Measurements from ENCODE around the gene ADGRB2.
"Not testable (repeated sequence)": the region's sequence is repeated elsewhere in the genome, so short reads cannot be mapped to it uniquely, and the experiment has no call there.

ADGRB2 gene

GRCh38 chr1:31712068-31712467 is 52.1 kb downstream of the ADGRB2 start:
- no CpG with 5 or more reads among the region's 4 CpGs for WGBS (ENCODE audit: insufficient coverage)
- H3K27me3 ChIP-seq (replicated peaks in 2 of 5; ENCODE audit: control insufficient read depth in 4 of 5, insufficient read depth in 5 of 5, low read length in 4 of 5) = peaks cover 0 to 36% (median 12%) of the 10 kb centered on the region in 5 experiments
- CTCF ChIA-PET = interaction anchor here (1.0 to 11.6 kb wide), 9 partner anchors 8 to 76 kb away, joined by 3 to 84 read pairs (median 6); partner anchors contain the start of genes COL16A1 and PEF1
- DNase-seq = no peak
- no peak overlapping the region for H3K27ac ChIP-seq (ENCODE audit: insufficient read depth in 1 of 2, low read depth in 1 of 2, low read length in 2 of 2, poor library complexity in 1 of 2, severe bottlenecking in 2 of 2)
- H3K4me1 ChIP-seq (ENCODE audit: control extremely low read depth in 1 of 4, control insufficient read depth in 4 of 4, insufficient read depth in 4 of 4, low read length in 3 of 4) = peaks cover 0 to 31% (median 26%) of the 10 kb centered on the region in 4 experiments
- H3K9me3 ChIP-seq (ENCODE audit: control extremely low read depth in 1 of 5, control insufficient read depth in 4 of 5, insufficient read depth in 2 of 5, low read depth in 1 of 5, low read length in 4 of 5) = no peaks in the 10 kb centered on the region
- POLR2A ChIA-PET = interaction anchor here (0.7 kb wide), 1 partner anchor 354 kb away, joined by 4 read pairs; no protein-coding TSS in a partner anchor
- no peak overlapping the region for H3K4me3 ChIP-seq (ENCODE audit: control insufficient read depth in 1 of 7, extremely low read depth in 1 of 7, insufficient read depth in 4 of 7, low read depth in 2 of 7, low read length in 6 of 7)
- no peaks in the 10 kb centered on the region for H3K36me3 ChIP-seq (ENCODE audit: control insufficient read depth in 4 of 4, insufficient read depth in 4 of 4, low read length in 3 of 4)

- no peak overlapping the region for H3K27ac ChIP-seq (ENCODE audit: insufficient read depth in 1 of 2, low read depth in 1 of 2, low read length in 2 of 2, poor library complexity in 1 of 2, severe bottlenecking in 2 of 2)
- ChIA-PET POLR2A (no interaction called here), CTCF (interaction anchor here (0.7 to 11.6 kb wide), 12 partner anchors 8 to 358 kb away, joined by 3 to 84 read pairs (median 5); no protein-coding TSS in a partner anchor)
- no peak for DNase-seq
- H3K4me1 ChIP-seq (ENCODE audit: control extremely low read depth in 1 of 4, control insufficient read depth in 4 of 4, insufficient read depth in 4 of 4, low read length in 3 of 4) = peaks cover 5 to 47% (median 43%) of the 10 kb centered on the region in 4 experiments
- H3K36me3 ChIP-seq (ENCODE audit: control insufficient read depth in 4 of 4, insufficient read depth in 4 of 4, low read length in 3 of 4) = no peaks in the 10 kb centered on the region
- WGBS (ENCODE audit: insufficient coverage) = 93% methylated on average over 8 of the region's 11 CpGs
- peaks cover 0 to 18% (median 4%) of the 10 kb centered on the region in 5 experiments for H3K27me3 ChIP-seq (replicated peaks in 2 of 5; ENCODE audit: control insufficient read depth in 4 of 5, insufficient read depth in 5 of 5, low read length in 4 of 5)
- H3K4me3 ChIP-seq (ENCODE audit: control insufficient read depth in 1 of 7, extremely low read depth in 1 of 7, insufficient read depth in 4 of 7, low read depth in 2 of 7, low read length in 6 of 7) = no peak overlapping the region
- H3K9me3 ChIP-seq (ENCODE audit: control extremely low read depth in 1 of 5, control insufficient read depth in 4 of 5, insufficient read depth in 2 of 5, low read depth in 1 of 5, low read length in 4 of 5) = no peaks in the 10 kb centered on the region
These were observed 55.8 kb downstream of the ADGRB2 start for GRCh38 chr1:31708324-31708723.

- CTCF ChIA-PET = interaction anchor here (0.8 to 11.6 kb wide), 11 partner anchors 8 to 340 kb away, joined by 3 to 84 read pairs (median 4); no protein-coding TSS in a partner anchor
- Histone ChIP-seq H3K27ac (ENCODE audit: insufficient read depth in 1 of 2, low read depth in 1 of 2, low read length in 2 of 2, poor library complexity in 1 of 2, severe bottlenecking in 2 of 2) (no peak overlapping the region), H3K27me3 (replicated peaks in 2 of 5; ENCODE audit: control insufficient read depth in 4 of 5, insufficient read depth in 5 of 5, low read length in 4 of 5) (peaks cover 0 to 19% (median 4%) of the 10 kb centered on the region in 5 experiments), H3K4me3 (ENCODE audit: control insufficient read depth in 1 of 7, extremely low read depth in 1 of 7, insufficient read depth in 4 of 7, low read depth in 2 of 7, low read length in 6 of 7) (no peak overlapping the region), H3K9me3 (ENCODE audit: control extremely low read depth in 1 of 5, control insufficient read depth in 4 of 5, insufficient read depth in 2 of 5, low read depth in 1 of 5, low read length in 4 of 5) (no peaks in the 10 kb centered on the region), H3K4me1 (ENCODE audit: control extremely low read depth in 1 of 4, control insufficient read depth in 4 of 4, insufficient read depth in 4 of 4, low read length in 3 of 4) (peaks cover 5 to 47% (median 43%) of the 10 kb centered on the region in 4 experiments), H3K36me3 (ENCODE audit: control insufficient read depth in 4 of 4, insufficient read depth in 4 of 4, low read length in 3 of 4) (no peaks in the 10 kb centered on the region)
- peak in 2 of 3 donors; percentile 60 to 61 for DNase-seq
- 2% methylated on average over 5 of the region's 5 CpGs for WGBS (ENCODE audit: insufficient coverage)
- POLR2A ChIA-PET = no interaction called here
These were observed 56.4 kb downstream of the ADGRB2 start for GRCh38 chr1:31707711-31708110.

- H3K4me3 ChIP-seq (ENCODE audit: control insufficient read depth in 1 of 7, extremely low read depth in 1 of 7, insufficient read depth in 4 of 7, low read depth in 2 of 7, low read length in 6 of 7); H3K27ac ChIP-seq (ENCODE audit: insufficient read depth in 1 of 2, low read depth in 1 of 2, low read length in 2 of 2, poor library complexity in 1 of 2, severe bottlenecking in 2 of 2); POLR2A ChIA-PET; H3K9me3 ChIP-seq (ENCODE audit: control extremely low read depth in 1 of 5, control insufficient read depth in 4 of 5, insufficient read depth in 2 of 5, low read depth in 1 of 5, low read length in 4 of 5); H3K36me3 ChIP-seq (ENCODE audit: control insufficient read depth in 4 of 4, insufficient read depth in 4 of 4, low read length in 3 of 4); DNase-seq: not testable (repeated sequence)
- CTCF ChIA-PET = interaction anchor here (0.8 to 11.6 kb wide), 11 partner anchors 9 to 340 kb away, joined by 3 to 84 read pairs (median 4); no protein-coding TSS in a partner anchor
- 90% methylated on average over 4 of the region's 4 CpGs for WGBS (ENCODE audit: insufficient coverage)
- Histone ChIP-seq H3K27me3 (replicated peaks in 2 of 5; ENCODE audit: control insufficient read depth in 4 of 5, insufficient read depth in 5 of 5, low read length in 4 of 5) (peaks cover 0 to 19% (median 4%) of the 10 kb centered on the region in 5 experiments), H3K4me1 (ENCODE audit: control extremely low read depth in 1 of 4, control insufficient read depth in 4 of 4, insufficient read depth in 4 of 4, low read length in 3 of 4) (peaks cover 5 to 47% (median 43%) of the 10 kb centered on the region in 4 experiments)
These were observed 57.0 kb downstream of the ADGRB2 start for GRCh38 chr1:31707059-31707600.

GRCh38 chr1:31706384-31707058 is 57.6 kb downstream of the ADGRB2 start:
- H3K36me3 ChIP-seq (ENCODE audit: control insufficient read depth in 4 of 4, insufficient read depth in 4 of 4, low read length in 3 of 4) = no peaks in the 10 kb centered on the region
- H3K27me3 ChIP-seq (replicated peaks in 2 of 5; ENCODE audit: control insufficient read depth in 4 of 5, insufficient read depth in 5 of 5, low read length in 4 of 5) = peaks cover 0 to 19% (median 4%) of the 10 kb centered on the region in 5 experiments
- WGBS (ENCODE audit: insufficient coverage) = 84% methylated on average over 15 of the region's 15 CpGs
- DNase-seq = peak in 2 of 3 donors; percentile 22 to 24
- ChIA-PET POLR2A (no interaction called here), CTCF (interaction anchor here (1.1 to 11.6 kb wide), 4 partner anchors 18 to 56 kb away, joined by 3 to 84 read pairs (median 6); no protein-coding TSS in a partner anchor)
- H3K4me1 ChIP-seq (ENCODE audit: control extremely low read depth in 1 of 4, control insufficient read depth in 4 of 4, insufficient read depth in 4 of 4, low read length in 3 of 4) = peaks cover 5 to 47% (median 43%) of the 10 kb centered on the region in 4 experiments
- no peak overlapping the region for H3K27ac ChIP-seq (ENCODE audit: insufficient read depth in 1 of 2, low read depth in 1 of 2, low read length in 2 of 2, poor library complexity in 1 of 2, severe bottlenecking in 2 of 2)
- H3K4me3 ChIP-seq (ENCODE audit: control insufficient read depth in 1 of 7, extremely low read depth in 1 of 7, insufficient read depth in 4 of 7, low read depth in 2 of 7, low read length in 6 of 7) = no peak overlapping the region
- no peaks in the 10 kb centered on the region for H3K9me3 ChIP-seq (ENCODE audit: control extremely low read depth in 1 of 5, control insufficient read depth in 4 of 5, insufficient read depth in 2 of 5, low read depth in 1 of 5, low read length in 4 of 5)

GRCh38 chr1:31705080-31705866 is 58.9 kb downstream of the ADGRB2 start:
- CTCF ChIA-PET = interaction anchor here (0.7 to 4.7 kb wide), 13 partner anchors 10 to 84 kb away, joined by 3 to 28 read pairs (median 3); no protein-coding TSS in a partner anchor
- H3K36me3 ChIP-seq (ENCODE audit: control insufficient read depth in 4 of 4, insufficient read depth in 4 of 4, low read length in 3 of 4) = no peaks in the 10 kb centered on the region
- WGBS (ENCODE audit: insufficient coverage) = 25% methylated on average over 14 of the region's 23 CpGs
- POLR2A ChIA-PET = interaction anchor here (1.0 to 1.1 kb wide), 2 partner anchors 11 to 60 kb away, joined by 3 to 4 read pairs; partner anchors contain the start of gene PEF1
- H3K27ac ChIP-seq (ENCODE audit: insufficient read depth in 1 of 2, low read depth in 1 of 2, low read length in 2 of 2, poor library complexity in 1 of 2, severe bottlenecking in 2 of 2) = no peak overlapping the region
- H3K4me1 ChIP-seq (ENCODE audit: control extremely low read depth in 1 of 4, control insufficient read depth in 4 of 4, insufficient read depth in 4 of 4, low read length in 3 of 4) = peaks cover 5 to 53% (median 51%) of the 10 kb centered on the region in 4 experiments
- peak overlapping the region in 3 of 7 experiments; percentile 11 to 40 (median 29) for H3K4me3 ChIP-seq (ENCODE audit: control insufficient read depth in 1 of 7, extremely low read depth in 1 of 7, insufficient read depth in 4 of 7, low read depth in 2 of 7, low read length in 6 of 7)
- peaks cover 0 to 19% (median 4%) of the 10 kb centered on the region in 5 experiments for H3K27me3 ChIP-seq (replicated peaks in 2 of 5; ENCODE audit: control insufficient read depth in 4 of 5, insufficient read depth in 5 of 5, low read length in 4 of 5)
- H3K9me3 ChIP-seq (ENCODE audit: control extremely low read depth in 1 of 5, control insufficient read depth in 4 of 5, insufficient read depth in 2 of 5, low read depth in 1 of 5, low read length in 4 of 5) = no peaks in the 10 kb centered on the region
- DNase-seq = peak; percentile 82 to 96 (median 95)
